ENCODE data around the gene ALKBH5.

- TF ChIP-seq, protein P1, sequence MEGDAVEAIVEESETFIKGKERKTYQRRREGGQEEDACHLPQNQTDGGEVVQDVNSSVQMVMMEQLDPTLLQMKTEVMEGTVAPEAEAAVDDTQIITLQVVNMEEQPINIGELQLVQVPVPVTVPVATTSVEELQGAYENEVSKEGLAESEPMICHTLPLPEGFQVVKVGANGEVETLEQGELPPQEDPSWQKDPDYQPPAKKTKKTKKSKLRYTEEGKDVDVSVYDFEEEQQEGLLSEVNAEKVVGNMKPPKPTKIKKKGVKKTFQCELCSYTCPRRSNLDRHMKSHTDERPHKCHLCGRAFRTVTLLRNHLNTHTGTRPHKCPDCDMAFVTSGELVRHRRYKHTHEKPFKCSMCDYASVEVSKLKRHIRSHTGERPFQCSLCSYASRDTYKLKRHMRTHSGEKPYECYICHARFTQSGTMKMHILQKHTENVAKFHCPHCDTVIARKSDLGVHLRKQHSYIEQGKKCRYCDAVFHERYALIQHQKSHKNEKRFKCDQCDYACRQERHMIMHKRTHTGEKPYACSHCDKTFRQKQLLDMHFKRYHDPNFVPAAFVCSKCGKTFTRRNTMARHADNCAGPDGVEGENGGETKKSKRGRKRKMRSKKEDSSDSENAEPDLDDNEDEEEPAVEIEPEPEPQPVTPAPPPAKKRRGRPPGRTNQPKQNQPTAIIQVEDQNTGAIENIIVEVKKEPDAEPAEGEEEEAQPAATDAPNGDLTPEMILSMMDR (IDR thresholded peaks at IDR 0.05): no peak
- no peak for TF ChIP-seq EZH2 (IDR thresholded peaks at IDR 0.05)
Observed at GRCh38 chr17:18256776-18257175, 73.1 kb downstream of the ALKBH5 start.

All from neural progenitor cell (in vitro differentiated cells).